Neural cell (in vitro differentiated cells): ENCODE results near the gene ITGB2. TPM values are rescaled to one million over a fixed set of nuclear protein-coding genes. Genes with fewer than 3 reads are reported as not detected.

Experiments
- H2AFZ ChIP-seq: fragments of 200-600, 300-800 bp; sonication (generic), shearing (Covaris generic); 2 replicates; pipeline ENCODE4 v1.6.0; 2014; ENCODE audit warnings: low read depth, mild to moderate bottlenecking, antibody characterized with exemption, low read length, moderate library complexity
- H3F3A ChIP-seq: fragments of 200-600 bp; shearing (Covaris generic); 2 replicates; pipeline ENCODE4 v1.6.1; 2016; ENCODE audit warnings: mild to moderate bottlenecking, moderate library complexity, mixed read lengths, antibody characterized with exemption, low read length; ENCODE audit not compliant: insufficient read depth, poor library complexity, severe bottlenecking
- H3K27ac ChIP-seq: fragments of 200-600, 300-800 bp; sonication (generic), shearing (Covaris generic); 2 replicates; pipeline ENCODE4 v1.5.1; 2014; ENCODE audit warnings: mild to moderate bottlenecking, low read length, moderate library complexity
- H3K27me3 ChIP-seq: fragments of 300-800, 200-600 bp; sonication (generic), shearing (Covaris generic); 2 replicates; pipeline ENCODE4 v1.6.0; 2014; ENCODE audit warnings: mild to moderate bottlenecking, low read depth, low read length, moderate library complexity; ENCODE audit not compliant: insufficient read depth
- H3K36me3 ChIP-seq: fragments of 300-800, 200-600 bp; sonication (generic), shearing (Covaris generic); 2 replicates; pipeline ENCODE4 v1.5.1; 2014; ENCODE audit warnings: mild to moderate bottlenecking, antibody characterized with exemption, low read length, moderate library complexity; ENCODE audit not compliant: insufficient read depth
- H3K4me2 ChIP-seq: fragments of 300-800, 200-600 bp; sonication (generic), shearing (Covaris generic); 2 replicates; pipeline ENCODE4 v1.6.0; 2014; ENCODE audit warnings: mild to moderate bottlenecking, low read length
- H3K4me3 ChIP-seq: fragments of 300-800, 200-600 bp; sonication (generic), shearing (Covaris generic); 2 replicates; pipeline ENCODE4 v1.5.1; 2014; ENCODE audit warnings: mild to moderate bottlenecking, low read length, moderate library complexity
- H3K79me2 ChIP-seq: fragments of 200-600 bp; shearing (Covaris generic); replicated peaks from 2 replicates; pipeline ENCODE4 v1.6.0; 2014; ENCODE audit warnings: mild to moderate bottlenecking, low read length, moderate library complexity; ENCODE audit not compliant: insufficient read depth
- H3K9ac ChIP-seq: fragments of 300-800, 200-600 bp; sonication (generic), shearing (Covaris generic); 2 replicates; pipeline ENCODE4 v1.6.1; 2016; ENCODE audit warnings: mild to moderate bottlenecking, low read length, mixed read lengths
- H3K9me2 ChIP-seq: fragments of 200-600 bp; shearing (Covaris generic); 2 replicates; pipeline ENCODE4 v1.6.1; 2016; ENCODE audit warnings: mild to moderate bottlenecking, low read length, mixed read lengths; ENCODE audit not compliant: insufficient read depth
- H3K9me3 ChIP-seq: fragments of 200-600, 300-800 bp; sonication (generic), shearing (Covaris generic); 2 replicates; pipeline ENCODE4 v1.6.1; 2016; ENCODE audit warnings: mild to moderate bottlenecking, mixed run types, low read length, moderate library complexity, mixed read lengths
- H4K20me1 ChIP-seq: fragments of 200-600 bp; shearing (Covaris generic); 2 replicates; pipeline ENCODE4 v1.6.1; 2016; ENCODE audit warnings: mild to moderate bottlenecking, mixed run types; ENCODE audit not compliant: insufficient read depth
- EP300 ChIP-seq: fragments of 450-650 bp; conservative IDR thresholded peaks from 2 replicates; pipeline ENCODE4 v1.6.1; 2014; ENCODE audit warnings: antibody characterized with exemption, mild to moderate bottlenecking, moderate library complexity; ENCODE audit not compliant: poor library complexity, severe bottlenecking
- EZH2 ChIP-seq: fragments of 200-600, 300-800 bp; shearing (Covaris generic), sonication (generic); IDR thresholded peaks from 2 replicates; pipeline ENCODE4 v1.6.1; 2014; ENCODE audit warnings: antibody characterized with exemption, low read length, borderline replicate concordance, mild to moderate bottlenecking; ENCODE audit not compliant: insufficient read depth, poor library complexity, severe bottlenecking
- MXI1 ChIP-seq: fragments of 450-650 bp; conservative IDR thresholded peaks from 2 replicates; pipeline ENCODE4 v1.6.1; 2014; ENCODE audit warnings: antibody characterized with exemption, mild to moderate bottlenecking; ENCODE audit not compliant: poor library complexity, severe bottlenecking
- POLR2AphosphoS5 ChIP-seq: IDR thresholded peaks from 2 replicates; pipeline ENCODE4 v1.6.1; 2012
- RAD21 ChIP-seq: fragments of 450-650 bp; conservative IDR thresholded peaks from 2 replicates; pipeline ENCODE4 v1.6.1; 2014; ENCODE audit warnings: antibody characterized with exemption, mild to moderate bottlenecking, moderate library complexity
- SMC3 ChIP-seq: fragments of 450-650 bp; conservative IDR thresholded peaks from 2 replicates; pipeline ENCODE4 v1.6.1; 2014; ENCODE audit warnings: antibody characterized with exemption, mild to moderate bottlenecking, moderate library complexity; ENCODE audit not compliant: poor library complexity
- TAF1 ChIP-seq: IDR thresholded peaks from 2 replicates; pipeline ENCODE4 v1.6.1; 2012; ENCODE audit warnings: low read depth
- polyA plus RNA-seq: library from polyadenylated mRNA; depleted of rRNA; stranded (reverse); fragments of >200 nt; gene quantifications from 2 replicates; pipeline ENCODE4 v1.2.3, GENCODE V29; 2014
- TF ChIP-seq, protein P1 (sequence below): fragments of 450-650 bp; IDR thresholded peaks from 2 replicates; pipeline ENCODE4 v1.5.1; 2014; ENCODE audit warnings: antibody characterized with exemption, mild to moderate bottlenecking, moderate library complexity; ENCODE audit not compliant: poor library complexity, severe bottlenecking
- TF ChIP-seq, protein P2 (sequence below): IDR thresholded peaks from 2 replicates; pipeline ENCODE4 v1.6.1; 2012; ENCODE audit warnings: borderline replicate concordance

ITGB2 gene
- polyA plus RNA-seq, 1 donor from 2014 or later: not detected

DNA sequence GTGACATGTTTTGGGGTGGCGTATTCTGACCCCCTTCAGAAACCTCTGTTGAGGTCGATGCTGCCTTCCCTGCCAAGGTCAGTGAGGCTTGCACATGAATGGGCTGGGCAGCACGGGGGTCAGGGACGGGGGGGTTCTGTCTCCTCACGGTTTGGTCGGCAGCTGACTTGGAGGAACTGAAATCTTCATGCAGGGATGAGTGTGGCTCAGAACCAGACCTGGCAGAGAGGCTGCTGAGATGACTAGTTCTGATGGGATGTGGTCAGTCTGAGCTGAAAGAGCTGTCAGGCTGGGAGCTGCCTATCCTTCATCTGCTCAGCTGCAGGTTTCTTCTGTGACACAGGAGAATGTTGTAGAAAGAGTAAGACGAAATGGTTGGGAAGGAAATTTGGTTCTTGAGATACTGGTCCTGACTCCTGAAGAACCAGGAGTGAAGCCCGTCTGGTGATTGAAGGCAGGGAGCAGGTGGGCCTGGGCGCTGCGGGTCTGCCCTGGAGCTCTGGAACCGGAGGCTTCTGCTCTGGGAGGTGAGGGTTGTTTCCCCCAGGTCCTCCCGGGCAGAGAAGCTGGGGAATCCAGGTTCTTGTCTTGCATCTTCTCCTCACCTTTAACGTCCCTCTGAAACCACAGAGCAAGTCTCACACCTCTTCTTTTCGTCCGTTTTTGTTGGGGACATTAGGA lies 22.4 kb upstream of the ITGB2 start:
- no peaks in the 10 kb centered on the region for H3K36me3 ChIP-seq
- TF ChIP-seq MXI1 (no peak), SMC3 (no peak), POLR2AphosphoS5 (no peak), TAF1 (no peak), EZH2 (no peak), EP300 (no peak), RAD21 (no peak)
- TF ChIP-seq, protein P1, sequence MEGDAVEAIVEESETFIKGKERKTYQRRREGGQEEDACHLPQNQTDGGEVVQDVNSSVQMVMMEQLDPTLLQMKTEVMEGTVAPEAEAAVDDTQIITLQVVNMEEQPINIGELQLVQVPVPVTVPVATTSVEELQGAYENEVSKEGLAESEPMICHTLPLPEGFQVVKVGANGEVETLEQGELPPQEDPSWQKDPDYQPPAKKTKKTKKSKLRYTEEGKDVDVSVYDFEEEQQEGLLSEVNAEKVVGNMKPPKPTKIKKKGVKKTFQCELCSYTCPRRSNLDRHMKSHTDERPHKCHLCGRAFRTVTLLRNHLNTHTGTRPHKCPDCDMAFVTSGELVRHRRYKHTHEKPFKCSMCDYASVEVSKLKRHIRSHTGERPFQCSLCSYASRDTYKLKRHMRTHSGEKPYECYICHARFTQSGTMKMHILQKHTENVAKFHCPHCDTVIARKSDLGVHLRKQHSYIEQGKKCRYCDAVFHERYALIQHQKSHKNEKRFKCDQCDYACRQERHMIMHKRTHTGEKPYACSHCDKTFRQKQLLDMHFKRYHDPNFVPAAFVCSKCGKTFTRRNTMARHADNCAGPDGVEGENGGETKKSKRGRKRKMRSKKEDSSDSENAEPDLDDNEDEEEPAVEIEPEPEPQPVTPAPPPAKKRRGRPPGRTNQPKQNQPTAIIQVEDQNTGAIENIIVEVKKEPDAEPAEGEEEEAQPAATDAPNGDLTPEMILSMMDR: no peak
- TF ChIP-seq, protein P2, sequence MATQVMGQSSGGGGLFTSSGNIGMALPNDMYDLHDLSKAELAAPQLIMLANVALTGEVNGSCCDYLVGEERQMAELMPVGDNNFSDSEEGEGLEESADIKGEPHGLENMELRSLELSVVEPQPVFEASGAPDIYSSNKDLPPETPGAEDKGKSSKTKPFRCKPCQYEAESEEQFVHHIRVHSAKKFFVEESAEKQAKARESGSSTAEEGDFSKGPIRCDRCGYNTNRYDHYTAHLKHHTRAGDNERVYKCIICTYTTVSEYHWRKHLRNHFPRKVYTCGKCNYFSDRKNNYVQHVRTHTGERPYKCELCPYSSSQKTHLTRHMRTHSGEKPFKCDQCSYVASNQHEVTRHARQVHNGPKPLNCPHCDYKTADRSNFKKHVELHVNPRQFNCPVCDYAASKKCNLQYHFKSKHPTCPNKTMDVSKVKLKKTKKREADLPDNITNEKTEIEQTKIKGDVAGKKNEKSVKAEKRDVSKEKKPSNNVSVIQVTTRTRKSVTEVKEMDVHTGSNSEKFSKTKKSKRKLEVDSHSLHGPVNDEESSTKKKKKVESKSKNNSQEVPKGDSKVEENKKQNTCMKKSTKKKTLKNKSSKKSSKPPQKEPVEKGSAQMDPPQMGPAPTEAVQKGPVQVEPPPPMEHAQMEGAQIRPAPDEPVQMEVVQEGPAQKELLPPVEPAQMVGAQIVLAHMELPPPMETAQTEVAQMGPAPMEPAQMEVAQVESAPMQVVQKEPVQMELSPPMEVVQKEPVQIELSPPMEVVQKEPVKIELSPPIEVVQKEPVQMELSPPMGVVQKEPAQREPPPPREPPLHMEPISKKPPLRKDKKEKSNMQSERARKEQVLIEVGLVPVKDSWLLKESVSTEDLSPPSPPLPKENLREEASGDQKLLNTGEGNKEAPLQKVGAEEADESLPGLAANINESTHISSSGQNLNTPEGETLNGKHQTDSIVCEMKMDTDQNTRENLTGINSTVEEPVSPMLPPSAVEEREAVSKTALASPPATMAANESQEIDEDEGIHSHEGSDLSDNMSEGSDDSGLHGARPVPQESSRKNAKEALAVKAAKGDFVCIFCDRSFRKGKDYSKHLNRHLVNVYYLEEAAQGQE: no peak

DNA sequence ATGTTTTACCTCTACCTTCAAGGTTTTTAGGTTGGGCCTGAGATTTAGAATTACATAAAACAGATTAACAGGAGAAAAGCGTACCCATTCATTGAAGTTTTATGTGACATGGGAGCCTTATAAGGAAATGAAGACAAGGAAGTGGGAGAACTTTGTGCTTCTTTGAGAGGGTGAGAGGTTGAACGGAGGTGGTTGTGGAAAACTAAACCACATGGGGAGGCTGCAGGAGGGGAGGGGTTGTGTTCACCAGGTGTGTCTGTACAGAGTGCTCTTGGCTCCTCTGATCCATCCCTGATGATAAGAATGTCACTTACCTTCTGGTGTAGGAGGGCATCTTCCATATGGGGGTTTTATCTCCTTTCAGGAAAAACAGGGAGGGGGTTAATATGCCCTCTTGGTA lies 21.9 kb upstream of the ITGB2 start:
- Histone ChIP-seq H2AFZ (no peak overlapping the region), H3F3A (no peaks in the 10 kb centered on the region), H3K27ac (no peak overlapping the region), H3K79me2 (peaks cover 19% of the 10 kb centered on the region), H3K4me2 (no peak overlapping the region), H3K9me3 (no peaks in the 10 kb centered on the region), H3K27me3 (no peaks in the 10 kb centered on the region), H4K20me1 (no peaks in the 10 kb centered on the region), H3K9ac (no peak overlapping the region), H3K4me3 (no peak overlapping the region), H3K9me2 (no peaks in the 10 kb centered on the region), H3K36me3 (no peaks in the 10 kb centered on the region)
- TF ChIP-seq, protein P1: no peak
- TF ChIP-seq SMC3: no peak
- no peak for TF ChIP-seq EZH2
- no peak for TF ChIP-seq TAF1
- no peak for TF ChIP-seq POLR2AphosphoS5
- TF ChIP-seq, protein P2: no peak
- no peak for TF ChIP-seq RAD21
- no peak for TF ChIP-seq MXI1
- TF ChIP-seq EP300: no peak

More for the DNA sequence above, 22.4 kb upstream of the ITGB2 start:
- Histone ChIP-seq H3K4me3 (no peak overlapping the region), H3K9me3 (no peaks in the 10 kb centered on the region), H3K9ac (no peak overlapping the region), H3K79me2 (peaks cover 19% of the 10 kb centered on the region), H2AFZ (no peak overlapping the region), H4K20me1 (no peaks in the 10 kb centered on the region), H3K9me2 (no peaks in the 10 kb centered on the region), H3K27me3 (no peaks in the 10 kb centered on the region), H3F3A (no peaks in the 10 kb centered on the region), H3K27ac (no peak overlapping the region), H3K4me2 (no peak overlapping the region)
